ENCODE measurements around the gene RAD1.

RAD1 gene

DNA sequence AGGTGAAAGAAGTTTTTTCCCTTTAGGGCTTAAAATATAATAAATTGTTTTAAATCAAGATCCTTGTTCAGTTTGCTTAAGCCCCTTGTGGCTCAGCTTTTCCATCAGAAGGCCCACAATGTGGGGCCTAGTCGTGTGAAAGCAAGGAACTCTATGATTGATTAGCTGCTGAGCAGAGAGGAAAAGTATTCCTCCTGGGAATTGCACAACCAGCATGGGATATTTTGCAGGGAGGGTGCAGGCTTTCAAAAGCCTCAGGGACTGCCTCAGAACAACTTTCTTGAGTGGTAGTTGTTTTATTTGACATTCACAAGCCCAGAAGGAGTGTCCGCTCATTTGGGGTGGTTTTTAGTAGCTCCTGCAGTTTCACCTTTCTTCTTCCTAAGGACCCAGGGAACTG, 56.5 kb downstream of the RAD1 start:
- DNase-seq = no peak

DNA sequence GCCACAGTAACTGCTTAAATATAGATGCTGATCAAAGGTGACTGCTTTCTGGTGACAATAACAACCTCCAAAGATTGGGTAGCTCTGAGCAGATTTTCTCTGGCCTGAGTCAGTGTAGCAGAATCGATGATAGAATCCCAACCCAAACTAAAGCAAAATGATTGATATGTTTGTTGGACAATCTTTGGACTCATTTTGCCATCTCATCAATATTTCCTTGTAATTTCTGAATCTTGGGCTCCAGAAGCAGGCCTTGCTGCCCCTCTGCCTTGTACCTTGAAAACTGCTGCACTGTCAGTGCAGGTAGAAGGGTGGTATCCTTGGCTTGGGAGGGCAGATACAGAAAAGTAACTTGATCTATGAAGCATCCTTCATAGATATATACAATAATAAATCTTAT, 57.4 kb downstream of the RAD1 start:
- no peak for DNase-seq

DNA sequence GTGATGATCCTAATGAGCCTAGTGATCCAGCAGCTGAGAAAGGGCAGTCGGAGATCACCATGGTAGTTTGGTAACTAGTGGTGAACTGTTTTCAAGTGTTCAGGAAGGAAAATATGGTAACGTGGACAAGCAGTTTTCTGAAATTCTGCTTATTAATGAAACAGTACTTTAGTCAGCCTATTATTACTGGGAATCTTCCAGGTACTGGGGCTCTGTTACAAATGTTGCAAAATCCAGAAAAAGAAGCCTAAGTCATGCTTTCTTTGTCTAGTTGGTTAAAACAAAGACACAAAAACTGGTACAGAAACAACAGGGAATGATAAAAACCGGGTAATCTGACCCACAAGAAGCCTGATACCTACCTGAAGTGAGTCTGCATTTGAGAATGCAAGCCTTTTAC, 58.1 kb downstream of the RAD1 start:
- no peak for DNase-seq

Measured in cerebellar nuclear complex (tissue), 1 donor.